Psoas muscle (tissue), 8 donors: ENCODE measurements around the gene TNFSF11. TPM values are rescaled to one million over a fixed set of nuclear protein-coding genes. Genes with fewer than 3 reads are reported as not detected.

ENCODE experiments used
- ATAC-seq, 4 donors: fragments of 200-7000 bp; cut with Tn5 transposase; one replicate each; pipeline ENCODE4 v1.9.1; 2020; ENCODE audit warnings: moderate library complexity in 3 of 4, mild to moderate bottlenecking in 2 of 4
- DNase-seq, 2 donors: peaks; one replicate each; pipeline ENCODE4 v3.0.0-alpha.2; 2020
- H3K27ac ChIP-seq: fragments of 200-600 bp; one replicate; pipeline ENCODE4 v1.8.0; 2022
- H3K27me3 ChIP-seq, 3 donors: fragments of 200-600 bp in 1 of 3; one replicate each; pipeline versions ENCODE4 v1.6.1 to v1.8.0; 2013 to 2022; ENCODE audit warnings: low read length in 2 of 3, mild to moderate bottlenecking in 2 of 3, moderate library complexity in 1 of 3; ENCODE audit not compliant: insufficient read depth in 3 of 3
- H3K36me3 ChIP-seq, 2 donors: fragments of 200-600 bp in 1 of 2; one replicate each; pipeline versions ENCODE4 v1.6.1 to v1.8.0; 2013 to 2022; ENCODE audit warnings: low read depth in 1 of 2, mild to moderate bottlenecking in 1 of 2, moderate library complexity in 1 of 2; ENCODE audit not compliant: insufficient read depth in 1 of 2
- H3K4me1 ChIP-seq: fragments of 200-600 bp; one replicate; pipeline ENCODE4 v1.8.0; 2022
- H3K4me3 ChIP-seq: fragments of 200-600 bp; one replicate; pipeline ENCODE4 v1.8.0; 2022; ENCODE audit warnings: mild to moderate bottlenecking
- H3K9me3 ChIP-seq: fragments of 200-600 bp; one replicate; pipeline ENCODE4 v1.8.0; 2022
- WGBS, 3 donors: extraction: QIAGEN DNeasy Blood & Tissue Kit; methylation state at CpG; one replicate each; pipeline versions ENCODE4 v1.1.6 to v1.1.7; 2013; 5-methylcytosine and 5-hydroxymethylcytosine counted together
- intact Hi-C, 2 donors: fragments of 100-400 bp; cut with DNase I; formaldehyde crosslinking; loops; one replicate each; pipeline versions ENCODE4 v1.11.0 to v1.14.2; 2022
- polyA plus RNA-seq, 3 donors: library from polyadenylated mRNA; stranded (reverse); fragments of 200-250 nt; gene quantifications; one replicate each; pipeline ENCODE4 v1.2.3, GENCODE V29; 2013
- total RNA-seq, 4 donors: library from RNA; stranded (reverse); fragmentation: NEBNext Ultra II Directional in 2 of 4; extraction: Animal tissue kit (Norgen Biotek cat#: 25700) in 2 of 4; gene quantifications; one replicate each; pipeline versions ENCODE4 v1.2.1 to v1.2.4, GENCODE V29; 2021 to 2023
- TF ChIP-seq, protein P1 (sequence below): fragments of 200-600 bp; IDR thresholded peaks from one replicate; pipeline ENCODE4 v1.8.0; 2022; ENCODE audit warnings: antibody characterized with exemption
- donor health status: healthy with polysubstance abuse.
- donor health status: DM: no; HTN: no; CAD: no; lungs with moderate emphysema.
- donor health status: Bipolar disorder and iron deficiency.
- donor health status: healthy.
- donor health status: DM: yes; HTN: yes; CAD: no.
- donor health status: DM: no; HTN: no; CAD: no.
- donor health status: DM: no; HTN: no; CAD: no.
- donor health status: DM: yes; HTN: yes; CAD: no.

The TNFSF11 gene
- total and polyA plus RNA-seq, 7 donors: not detected

DNA sequence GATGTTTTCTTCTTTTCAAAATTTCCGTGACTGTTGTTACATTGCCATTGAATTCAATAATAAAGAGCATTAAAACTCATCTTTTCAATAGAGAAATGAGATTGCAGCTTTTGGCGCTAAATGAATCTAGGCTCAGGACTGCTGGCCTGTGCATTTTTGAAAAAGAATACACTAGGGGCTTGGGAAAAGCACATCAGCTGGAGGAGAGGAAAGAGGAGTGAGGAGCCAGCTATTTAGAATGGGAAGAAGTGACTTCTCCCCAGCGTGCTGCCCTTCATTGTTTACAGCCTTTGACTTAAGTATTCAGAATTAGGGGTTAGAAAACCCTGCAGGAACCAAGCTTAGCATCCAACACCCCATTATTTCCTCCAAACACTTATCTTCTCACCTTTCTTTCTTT is 43.3 kb downstream of the TNFSF11 start:
- intact Hi-C loops: no loop called here

DNA sequence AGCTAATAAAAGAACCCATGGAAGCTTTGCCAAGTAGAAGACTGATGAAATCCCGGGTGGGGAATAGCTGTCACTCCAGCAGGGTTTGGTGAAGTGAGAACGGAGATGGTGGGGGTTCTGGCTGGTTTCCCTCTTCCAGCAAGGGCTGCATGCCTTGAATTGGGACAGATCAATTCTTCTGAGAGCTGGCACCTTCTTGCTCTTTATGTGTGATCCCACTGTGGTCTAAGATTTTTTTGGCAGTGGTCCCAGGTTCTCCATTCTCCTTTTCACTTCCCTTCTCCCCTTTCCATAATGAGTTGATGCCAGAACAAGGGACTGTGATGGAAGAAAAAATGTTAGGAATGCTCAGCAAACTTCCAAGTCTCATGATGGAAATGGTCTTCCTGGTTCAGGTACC is 50.0 kb downstream of the TNFSF11 start:
- Histone ChIP-seq H3K27me3 (peaks cover 0 to 2% (median 0%) of the 10 kb centered on the region in 3 donors), H3K27ac (no peak overlapping the region), H3K36me3 (no peaks in the 10 kb centered on the region), H3K4me3 (no peak overlapping the region), H3K4me1 (no peaks in the 10 kb centered on the region), H3K9me3 (no peaks in the 10 kb centered on the region)
- DNase-seq (no peak), ATAC-seq (no peak)
- TF ChIP-seq, protein P1, sequence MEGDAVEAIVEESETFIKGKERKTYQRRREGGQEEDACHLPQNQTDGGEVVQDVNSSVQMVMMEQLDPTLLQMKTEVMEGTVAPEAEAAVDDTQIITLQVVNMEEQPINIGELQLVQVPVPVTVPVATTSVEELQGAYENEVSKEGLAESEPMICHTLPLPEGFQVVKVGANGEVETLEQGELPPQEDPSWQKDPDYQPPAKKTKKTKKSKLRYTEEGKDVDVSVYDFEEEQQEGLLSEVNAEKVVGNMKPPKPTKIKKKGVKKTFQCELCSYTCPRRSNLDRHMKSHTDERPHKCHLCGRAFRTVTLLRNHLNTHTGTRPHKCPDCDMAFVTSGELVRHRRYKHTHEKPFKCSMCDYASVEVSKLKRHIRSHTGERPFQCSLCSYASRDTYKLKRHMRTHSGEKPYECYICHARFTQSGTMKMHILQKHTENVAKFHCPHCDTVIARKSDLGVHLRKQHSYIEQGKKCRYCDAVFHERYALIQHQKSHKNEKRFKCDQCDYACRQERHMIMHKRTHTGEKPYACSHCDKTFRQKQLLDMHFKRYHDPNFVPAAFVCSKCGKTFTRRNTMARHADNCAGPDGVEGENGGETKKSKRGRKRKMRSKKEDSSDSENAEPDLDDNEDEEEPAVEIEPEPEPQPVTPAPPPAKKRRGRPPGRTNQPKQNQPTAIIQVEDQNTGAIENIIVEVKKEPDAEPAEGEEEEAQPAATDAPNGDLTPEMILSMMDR: no peak
- WGBS, 3 donors: 32 to 40% (median 39%) methylated on average over 2 of the region's 2 CpGs
- intact Hi-C loops: no loop called here

More for the DNA sequence above, 43.3 kb downstream of the TNFSF11 start:
- Histone ChIP-seq H3K27me3 (no peaks in the 10 kb centered on the region), H3K27ac (no peak overlapping the region), H3K9me3 (no peaks in the 10 kb centered on the region), H3K4me3 (no peak overlapping the region), H3K4me1 (no peaks in the 10 kb centered on the region), H3K36me3 (no peaks in the 10 kb centered on the region)
- WGBS, 3 donors: 57 to 63% (median 62%) methylated on average over 3 of the region's 3 CpGs
- no peak for ATAC-seq
- DNase-seq: no peak
- TF ChIP-seq, protein P1: no peak

DNA sequence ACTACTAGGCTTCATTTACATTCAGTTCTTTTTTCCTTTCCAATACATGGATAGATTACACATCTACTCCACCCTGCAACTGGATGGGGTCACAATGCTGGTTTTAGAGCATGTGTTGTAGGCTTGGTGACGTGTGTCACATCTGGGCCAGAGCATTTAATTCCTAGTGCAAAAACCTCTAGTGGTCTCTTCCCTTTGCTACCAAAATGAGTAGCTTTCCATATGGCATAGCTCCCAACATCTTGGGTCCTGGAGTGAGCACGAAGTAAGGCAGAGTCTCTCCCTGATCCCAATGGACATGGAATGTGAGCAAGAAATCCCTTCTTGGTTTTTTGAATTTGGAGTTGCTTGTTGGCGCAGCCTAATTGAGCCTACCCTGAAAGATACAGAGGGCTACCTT is 51.7 kb downstream of the TNFSF11 start:
- H3K4me1 ChIP-seq: no peaks in the 10 kb centered on the region
- intact Hi-C loops: no loop called here
- H3K36me3 ChIP-seq: no peaks in the 10 kb centered on the region
- ATAC-seq (no peak), DNase-seq (no peak)
- no peaks in the 10 kb centered on the region for H3K9me3 ChIP-seq
- TF ChIP-seq, protein P1: no peak
- 60 to 80% (median 80%) methylated on average over 3 of the region's 3 CpGs for WGBS, 3 donors
- H3K27ac ChIP-seq: no peak overlapping the region
- H3K4me3 ChIP-seq: no peak overlapping the region
- H3K27me3 ChIP-seq: peaks cover 0 to 2% (median 0%) of the 10 kb centered on the region in 3 donors

DNA sequence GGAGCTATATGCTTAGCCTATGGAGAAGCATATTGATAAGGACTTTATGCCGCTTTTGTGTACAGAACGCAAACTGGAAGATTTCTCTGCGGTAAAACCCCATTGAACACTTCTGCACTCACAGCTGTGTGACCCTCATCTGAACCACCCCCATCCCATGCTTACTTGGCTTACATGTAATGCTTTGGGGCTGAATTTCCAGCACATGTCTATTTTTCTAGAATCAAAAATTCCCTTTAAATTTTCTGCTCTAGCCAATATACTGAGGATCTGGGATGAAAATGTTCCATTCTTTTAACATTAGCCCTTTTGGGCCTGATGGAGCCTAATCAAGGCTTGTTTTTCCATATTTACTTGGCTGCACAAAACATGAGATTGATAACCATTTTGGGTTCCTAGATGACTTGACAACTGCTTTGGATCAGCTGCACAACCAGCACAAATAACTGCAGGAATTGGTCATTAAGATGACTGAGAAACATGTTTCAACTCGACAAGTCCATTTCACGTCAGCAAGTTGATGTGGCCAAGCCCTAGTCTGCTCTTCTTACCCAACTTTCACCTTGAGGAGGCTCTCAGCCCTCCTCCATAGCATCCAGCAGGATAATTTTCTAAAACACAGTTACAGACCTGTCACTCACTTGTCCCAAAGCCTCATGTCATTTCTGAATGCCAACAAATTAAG is 52.4 kb downstream of the TNFSF11 start:
- Histone ChIP-seq H3K36me3 (no peaks in the 10 kb centered on the region), H3K4me1 (no peaks in the 10 kb centered on the region), H3K27ac (no peak overlapping the region), H3K27me3 (peaks cover 0 to 2% (median 0%) of the 10 kb centered on the region in 3 donors), H3K4me3 (no peak overlapping the region), H3K9me3 (no peaks in the 10 kb centered on the region)
- WGBS, 3 donors: 77 to 87% (median 79%) methylated on average over 5 of the region's 5 CpGs
- no peak for DNase-seq
- no peak for ATAC-seq
- intact Hi-C loops: no loop called here
- TF ChIP-seq, protein P1: no peak

DNA sequence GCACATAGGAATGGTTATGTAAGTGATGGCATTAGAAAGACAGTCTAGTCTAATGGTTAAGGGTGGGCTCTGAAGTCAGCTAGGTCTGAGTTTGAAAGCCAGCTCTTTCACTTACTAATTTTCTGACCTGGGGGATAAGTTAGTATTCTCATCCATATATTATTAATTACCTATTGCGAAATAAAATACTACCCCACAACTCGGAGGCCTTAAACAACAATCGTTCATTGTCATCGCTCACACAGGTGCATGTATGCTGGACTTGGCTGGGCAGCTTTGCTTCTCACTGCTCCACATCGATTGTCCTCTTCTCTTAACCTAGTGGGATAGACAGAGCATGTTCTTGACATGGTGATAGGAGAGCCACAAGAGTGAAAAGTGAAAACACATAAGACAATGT is 54.7 kb downstream of the TNFSF11 start:
- intact Hi-C loops: no loop called here
- Histone ChIP-seq H3K4me3 (no peak overlapping the region), H3K27ac (no peak overlapping the region), H3K27me3 (no peaks in the 10 kb centered on the region), H3K36me3 (no peaks in the 10 kb centered on the region), H3K4me1 (no peaks in the 10 kb centered on the region), H3K9me3 (no peaks in the 10 kb centered on the region)
- TF ChIP-seq, protein P1: no peak
- ATAC-seq (no peak), DNase-seq (no peak)
- WGBS, 3 donors: 86 to 89% (median 86%) methylated on average over 5 of the region's 5 CpGs
